Sigmoid colon (tissue), 7 donors: ENCODE measurements around the gene GADL1. TPM values are rescaled to one million over a fixed set of nuclear protein-coding genes. Genes with fewer than 3 reads are reported as not detected.

Experiments
- DNase-seq: peaks from one replicate; pipeline ENCODE4 v3.0.0-alpha.2; 2019
- H3K27ac ChIP-seq, 4 donors: fragments of 200-600 bp; sonication (generic); one replicate each; pipeline ENCODE4 v1.5.1; 2016 to 2019; ENCODE audit warnings: mild to moderate bottlenecking in 1 of 4
- H3K27me3 ChIP-seq, 3 donors: fragments of 200-600 bp; sonication (generic); one replicate each; pipeline ENCODE4 v1.5.1; 2019; ENCODE audit warnings: mild to moderate bottlenecking in 1 of 3
- H3K36me3 ChIP-seq, 4 donors: fragments of 200-600 bp; sonication (generic); one replicate each; pipeline ENCODE4 v1.5.1; 2016 to 2019
- H3K4me1 ChIP-seq, 4 donors: fragments of 200-600 bp; sonication (generic); one replicate each; pipeline ENCODE4 v1.5.1; 2017 to 2019
- H3K4me3 ChIP-seq, 4 donors: fragments of 200-600 bp; sonication (generic); one replicate each; pipeline ENCODE4 v1.5.1; 2017 to 2019; ENCODE audit warnings: mild to moderate bottlenecking in 2 of 4, moderate library complexity in 1 of 4
- H3K9me3 ChIP-seq, 4 donors: fragments of 200-600 bp in 3 of 4; sonication (generic) in 3 of 4; one replicate each; pipeline versions ENCODE4 v1.5.1 to v1.6.1; 2013 to 2019
- CTCF ChIP-seq, 4 experiments: fragments of 450-650 bp in 3 of 4; fragments of 200-600 bp in 1 of 4; IDR thresholded peaks; one replicate each; pipeline ENCODE4 v1.5.1; 2016 to 2019; ENCODE audit warnings: antibody characterized with exemption in 4 of 4, mild to moderate bottlenecking in 3 of 4, moderate library complexity in 2 of 4
- EP300 ChIP-seq, 4 donors: sonication (generic); formaldehyde crosslinking; IDR thresholded peaks; one replicate each; pipeline ENCODE4 v1.6.1; 2017; ENCODE audit warnings: antibody characterized with exemption in 4 of 4
- POLR2A ChIP-seq, 2 donors: fragments of 450-650 bp; IDR thresholded peaks; one replicate each; pipeline ENCODE4 v1.6.1; 2016; ENCODE audit warnings: antibody characterized with exemption in 2 of 2, mild to moderate bottlenecking in 2 of 2, moderate library complexity in 2 of 2
- POLR2AphosphoS5 ChIP-seq, 4 donors: sonication (generic); formaldehyde crosslinking; IDR thresholded peaks; one replicate each; pipeline ENCODE4 v1.6.1; 2017; ENCODE audit warnings: antibody characterized with exemption in 4 of 4
- WGBS, 2 donors: extraction: QIAGEN DNeasy Blood & Tissue Kit; methylation state at CpG; one replicate each; pipeline ENCODE4 v1.1.7; 2013; 5-methylcytosine and 5-hydroxymethylcytosine counted together
- intact Hi-C: fragments of 100-400 bp; cut with DNase I; formaldehyde crosslinking; loops from one replicate; pipeline ENCODE4 v1.15.1; 2023
- polyA plus RNA-seq, 3 donors: library from polyadenylated mRNA; stranded (reverse); fragments of 200-250 nt; gene quantifications; one replicate each; pipeline ENCODE4 v1.2.3, GENCODE V29; 2013
- total RNA-seq, 4 donors: library from RNA; depleted of rRNA; stranded (reverse); fragments of >200 nt; gene quantifications; one replicate each; pipeline ENCODE4 v1.1.0, GENCODE V29; 2016
- donor health status: healthy with polysubstance abuse.
- donor health status: Bipolar disorder and iron deficiency.
- donor health status: healthy.

Gene GADL1
- total and polyA plus RNA-seq, 7 donors = not detected

GRCh38 chr3:30819067-30819798, 75.2 kb downstream of the GADL1 start:
- Histone ChIP-seq H3K27ac (peak overlapping the region in 1 of 4 donors; percentile 34), H3K9me3 (no peaks in the 10 kb centered on the region), H3K4me3 (no peak overlapping the region), H3K36me3 (no peaks in the 10 kb centered on the region), H3K27me3 (no peaks in the 10 kb centered on the region), H3K4me1 (no peaks in the 10 kb centered on the region)
- no peak for DNase-seq
- intact Hi-C loops = no loop called here
- 71 to 74% methylated on average over 3 of the region's 3 CpGs for WGBS, 2 donors
- TF ChIP-seq POLR2AphosphoS5 (IDR thresholded peaks at IDR 0.05) = no peak
- TF ChIP-seq CTCF (IDR thresholded peaks at IDR 0.05) = no peak
- TF ChIP-seq POLR2A (IDR thresholded peaks at IDR 0.05) = no peak

GRCh38 chr3:30813734-30814133, 80.7 kb downstream of the GADL1 start:
- no peaks in the 10 kb centered on the region for H3K27me3 ChIP-seq
- H3K9me3 ChIP-seq = no peaks in the 10 kb centered on the region
- no peak for DNase-seq
- 84 to 85% methylated on average over 4 of the region's 4 CpGs for WGBS, 2 donors
- intact Hi-C loops = no loop called here
- no peak overlapping the region for H3K4me3 ChIP-seq
- H3K36me3 ChIP-seq = no peaks in the 10 kb centered on the region
- TF ChIP-seq CTCF (IDR thresholded peaks at IDR 0.05) (no peak), EP300 (IDR thresholded peaks at IDR 0.05) (no peak), POLR2AphosphoS5 (IDR thresholded peaks at IDR 0.05) (no peak), POLR2A (IDR thresholded peaks at IDR 0.05) (no peak)
- peaks cover 0 to 13% (median 5%) of the 10 kb centered on the region in 4 donors for H3K4me1 ChIP-seq
- no peak overlapping the region for H3K27ac ChIP-seq

- TF ChIP-seq POLR2AphosphoS5 (IDR thresholded peaks at IDR 0.05) (no peak), EP300 (IDR thresholded peaks at IDR 0.05) (no peak), POLR2A (IDR thresholded peaks at IDR 0.05) (no peak), CTCF (IDR thresholded peaks at IDR 0.05) (no peak)
- no peak overlapping the region for H3K4me3 ChIP-seq
Measured at GRCh38 chr3:30811151-30811795, 83.2 kb downstream of the GADL1 start.

GRCh38 chr3:30810625-30811024, 83.8 kb downstream of the GADL1 start:
- intact Hi-C loops = no loop called here
- TF ChIP-seq POLR2AphosphoS5 (IDR thresholded peaks at IDR 0.05) (no peak), POLR2A (IDR thresholded peaks at IDR 0.05) (no peak), EP300 (IDR thresholded peaks at IDR 0.05) (no peak), CTCF (IDR thresholded peaks at IDR 0.05) (no peak)
- peaks cover 0 to 13% (median 5%) of the 10 kb centered on the region in 4 donors for H3K4me1 ChIP-seq
- H3K9me3 ChIP-seq = no peaks in the 10 kb centered on the region
- WGBS, 2 donors = 79 to 82% methylated on average over 6 of the region's 6 CpGs
- H3K36me3 ChIP-seq = no peaks in the 10 kb centered on the region
- no peak for DNase-seq
- peak overlapping the region in 1 of 4 donors; percentile 70 for H3K27ac ChIP-seq
- no peaks in the 10 kb centered on the region for H3K27me3 ChIP-seq
- no peak overlapping the region for H3K4me3 ChIP-seq

More at GRCh38 chr3:30811151-30811795, 83.2 kb downstream of the GADL1 start:
- peaks cover 0 to 13% (median 5%) of the 10 kb centered on the region in 4 donors for H3K4me1 ChIP-seq
- intact Hi-C loops = no loop called here
- no peaks in the 10 kb centered on the region for H3K9me3 ChIP-seq
- peak overlapping the region in 1 of 4 donors; percentile 70 for H3K27ac ChIP-seq
- H3K36me3 ChIP-seq = no peaks in the 10 kb centered on the region
- 68 to 70% methylated on average over 4 of the region's 4 CpGs for WGBS, 2 donors
- no peaks in the 10 kb centered on the region for H3K27me3 ChIP-seq
- no peak for DNase-seq
